H1 (cell line): ENCODE measurements around the gene DBF4B. TPM values are rescaled to one million over a fixed set of nuclear protein-coding genes. Genes with fewer than 3 reads are reported as not detected.

Experiments used
- EP300 ChIP-seq, 2 experiments: IDR thresholded peaks; 1 replicate in 1 of 2; 2 replicates in 1 of 2; pipeline ENCODE4 v1.6.1; 2011 to 2012; ENCODE audit warnings: low read depth in 2 of 2, low read length in 2 of 2, mild to moderate bottlenecking in 2 of 2, borderline replicate concordance in 1 of 2, inconsistent platforms in 1 of 2, moderate library complexity in 1 of 2
- GABPA ChIP-seq: IDR thresholded peaks from 2 replicates; pipeline ENCODE4 v1.6.1; 2011; ENCODE audit warnings: mild to moderate bottlenecking, low read length, moderate library complexity, borderline replicate concordance; ENCODE audit not compliant: insufficient read depth
- PHF8 ChIP-seq: fragments of 200-600 bp; sonication (generic); conservative IDR thresholded peaks from 2 replicates; pipeline ENCODE4 v1.7.1; 2012; ENCODE audit warnings: low read depth, mild to moderate bottlenecking, inconsistent platforms, low read length, moderate library complexity
- RAD21 ChIP-seq, 2 experiments: IDR thresholded peaks in 1 of 2; conservative IDR thresholded peaks in 1 of 2; 2 replicates each; pipeline ENCODE4 v1.6.1; 2011; ENCODE audit warnings: low read depth in 2 of 2, low read length in 2 of 2, improper control_type of control experiment in 1 of 2, inconsistent platforms in 1 of 2, mild to moderate bottlenecking in 1 of 2, moderate library complexity in 1 of 2
- SP4 ChIP-seq: IDR thresholded peaks from 2 replicates; pipeline ENCODE4 v1.6.1; 2012; ENCODE audit warnings: low read length, inconsistent platforms
- TEAD4 ChIP-seq: IDR thresholded peaks from 2 replicates; pipeline ENCODE4 v1.6.1; 2012; ENCODE audit warnings: low read depth, low read length, inconsistent platforms, mixed read lengths
- ZNF274 ChIP-seq: IDR thresholded peaks from 2 replicates; pipeline ENCODE4 v1.7.0; 2012; ENCODE audit warnings: low read length, borderline replicate concordance; ENCODE audit errors: extremely low read depth
- polyA plus RNA-seq, 7 experiments: library from polyadenylated mRNA; depleted of rRNA in 3 of 7; stranded (reverse) in 5 of 7; unstranded in 2 of 7; fragments of >200 nt in 5 of 7; fragments of 200-250 nt in 2 of 7; gene quantifications; 1 replicate in 5 of 7; 2 replicates in 1 of 7; 4 replicates in 1 of 7; pipeline versions ENCODE4 v1.2.1 to v1.2.3, GENCODE V29; 2011 to 2013; ENCODE audit warnings: missing spikeins in 2 of 7, mixed read lengths in 2 of 7
- total RNA-seq: library from RNA; stranded (reverse); fragmentation: NEBNext Ultra II Directional; extraction: Animal tissue kit (Norgen Biotek cat#: 25700); gene quantifications from 2 replicates; pipeline ENCODE4 v1.2.1, GENCODE V29; 2021
- TF ChIP-seq, protein P1 (sequence below): fragments of 300-600 bp; sonication (generic); IDR thresholded peaks from 2 replicates; pipeline ENCODE4 v1.7.1; 2012; ENCODE audit warnings: low read length, moderate library complexity, mild to moderate bottlenecking, inconsistent platforms; ENCODE audit not compliant: insufficient replicate concordance
- TF ChIP-seq, protein P2 (sequence below): IDR thresholded peaks from 2 replicates; pipeline ENCODE4 v1.6.1; 2012; ENCODE audit warnings: inconsistent platforms

The DBF4B gene
- total and polyA plus RNA-seq, 2 of the 8 experiments (the other 6 are each of a cell fraction or from before 2014, with no cell fraction given), result 20.2 to 26.9 TPM

DNA sequence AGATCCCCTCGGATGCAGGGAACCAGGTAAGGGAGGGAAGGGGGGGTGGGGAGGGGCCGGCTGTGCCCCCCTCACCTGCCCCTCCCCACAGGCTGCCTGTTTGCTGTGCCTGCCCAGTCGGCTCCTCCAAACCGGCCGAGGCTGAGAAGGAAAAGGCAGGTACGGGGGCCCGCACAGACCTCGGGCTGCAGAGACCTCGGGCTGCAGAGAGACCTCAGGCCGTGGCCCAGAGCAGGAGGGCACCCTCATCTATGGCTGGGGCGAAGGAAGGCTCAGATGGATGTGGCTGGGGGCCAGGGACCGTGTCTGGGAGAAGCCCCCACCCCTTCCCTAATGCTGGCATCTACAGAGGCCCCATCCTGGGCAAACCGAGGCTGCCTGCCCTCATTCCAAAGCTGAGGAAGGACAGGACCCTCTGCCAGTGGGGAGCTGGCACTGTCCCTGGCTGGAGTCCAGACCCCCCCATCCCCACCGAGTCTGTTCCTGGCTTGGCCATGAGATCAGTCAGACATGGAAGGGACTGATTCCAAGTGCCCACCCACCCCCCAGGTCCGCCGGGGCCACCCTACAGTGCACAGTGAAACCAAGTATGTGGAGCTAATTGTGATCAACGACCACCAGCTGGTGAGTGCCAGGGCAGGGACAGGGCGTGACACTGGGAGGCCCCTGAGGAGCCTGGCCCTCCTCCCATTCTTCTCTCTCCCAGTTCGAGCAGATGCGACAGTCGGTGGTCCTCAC is 64.0 kb downstream of the DBF4B start (continued):
- TF ChIP-seq, protein P1, sequence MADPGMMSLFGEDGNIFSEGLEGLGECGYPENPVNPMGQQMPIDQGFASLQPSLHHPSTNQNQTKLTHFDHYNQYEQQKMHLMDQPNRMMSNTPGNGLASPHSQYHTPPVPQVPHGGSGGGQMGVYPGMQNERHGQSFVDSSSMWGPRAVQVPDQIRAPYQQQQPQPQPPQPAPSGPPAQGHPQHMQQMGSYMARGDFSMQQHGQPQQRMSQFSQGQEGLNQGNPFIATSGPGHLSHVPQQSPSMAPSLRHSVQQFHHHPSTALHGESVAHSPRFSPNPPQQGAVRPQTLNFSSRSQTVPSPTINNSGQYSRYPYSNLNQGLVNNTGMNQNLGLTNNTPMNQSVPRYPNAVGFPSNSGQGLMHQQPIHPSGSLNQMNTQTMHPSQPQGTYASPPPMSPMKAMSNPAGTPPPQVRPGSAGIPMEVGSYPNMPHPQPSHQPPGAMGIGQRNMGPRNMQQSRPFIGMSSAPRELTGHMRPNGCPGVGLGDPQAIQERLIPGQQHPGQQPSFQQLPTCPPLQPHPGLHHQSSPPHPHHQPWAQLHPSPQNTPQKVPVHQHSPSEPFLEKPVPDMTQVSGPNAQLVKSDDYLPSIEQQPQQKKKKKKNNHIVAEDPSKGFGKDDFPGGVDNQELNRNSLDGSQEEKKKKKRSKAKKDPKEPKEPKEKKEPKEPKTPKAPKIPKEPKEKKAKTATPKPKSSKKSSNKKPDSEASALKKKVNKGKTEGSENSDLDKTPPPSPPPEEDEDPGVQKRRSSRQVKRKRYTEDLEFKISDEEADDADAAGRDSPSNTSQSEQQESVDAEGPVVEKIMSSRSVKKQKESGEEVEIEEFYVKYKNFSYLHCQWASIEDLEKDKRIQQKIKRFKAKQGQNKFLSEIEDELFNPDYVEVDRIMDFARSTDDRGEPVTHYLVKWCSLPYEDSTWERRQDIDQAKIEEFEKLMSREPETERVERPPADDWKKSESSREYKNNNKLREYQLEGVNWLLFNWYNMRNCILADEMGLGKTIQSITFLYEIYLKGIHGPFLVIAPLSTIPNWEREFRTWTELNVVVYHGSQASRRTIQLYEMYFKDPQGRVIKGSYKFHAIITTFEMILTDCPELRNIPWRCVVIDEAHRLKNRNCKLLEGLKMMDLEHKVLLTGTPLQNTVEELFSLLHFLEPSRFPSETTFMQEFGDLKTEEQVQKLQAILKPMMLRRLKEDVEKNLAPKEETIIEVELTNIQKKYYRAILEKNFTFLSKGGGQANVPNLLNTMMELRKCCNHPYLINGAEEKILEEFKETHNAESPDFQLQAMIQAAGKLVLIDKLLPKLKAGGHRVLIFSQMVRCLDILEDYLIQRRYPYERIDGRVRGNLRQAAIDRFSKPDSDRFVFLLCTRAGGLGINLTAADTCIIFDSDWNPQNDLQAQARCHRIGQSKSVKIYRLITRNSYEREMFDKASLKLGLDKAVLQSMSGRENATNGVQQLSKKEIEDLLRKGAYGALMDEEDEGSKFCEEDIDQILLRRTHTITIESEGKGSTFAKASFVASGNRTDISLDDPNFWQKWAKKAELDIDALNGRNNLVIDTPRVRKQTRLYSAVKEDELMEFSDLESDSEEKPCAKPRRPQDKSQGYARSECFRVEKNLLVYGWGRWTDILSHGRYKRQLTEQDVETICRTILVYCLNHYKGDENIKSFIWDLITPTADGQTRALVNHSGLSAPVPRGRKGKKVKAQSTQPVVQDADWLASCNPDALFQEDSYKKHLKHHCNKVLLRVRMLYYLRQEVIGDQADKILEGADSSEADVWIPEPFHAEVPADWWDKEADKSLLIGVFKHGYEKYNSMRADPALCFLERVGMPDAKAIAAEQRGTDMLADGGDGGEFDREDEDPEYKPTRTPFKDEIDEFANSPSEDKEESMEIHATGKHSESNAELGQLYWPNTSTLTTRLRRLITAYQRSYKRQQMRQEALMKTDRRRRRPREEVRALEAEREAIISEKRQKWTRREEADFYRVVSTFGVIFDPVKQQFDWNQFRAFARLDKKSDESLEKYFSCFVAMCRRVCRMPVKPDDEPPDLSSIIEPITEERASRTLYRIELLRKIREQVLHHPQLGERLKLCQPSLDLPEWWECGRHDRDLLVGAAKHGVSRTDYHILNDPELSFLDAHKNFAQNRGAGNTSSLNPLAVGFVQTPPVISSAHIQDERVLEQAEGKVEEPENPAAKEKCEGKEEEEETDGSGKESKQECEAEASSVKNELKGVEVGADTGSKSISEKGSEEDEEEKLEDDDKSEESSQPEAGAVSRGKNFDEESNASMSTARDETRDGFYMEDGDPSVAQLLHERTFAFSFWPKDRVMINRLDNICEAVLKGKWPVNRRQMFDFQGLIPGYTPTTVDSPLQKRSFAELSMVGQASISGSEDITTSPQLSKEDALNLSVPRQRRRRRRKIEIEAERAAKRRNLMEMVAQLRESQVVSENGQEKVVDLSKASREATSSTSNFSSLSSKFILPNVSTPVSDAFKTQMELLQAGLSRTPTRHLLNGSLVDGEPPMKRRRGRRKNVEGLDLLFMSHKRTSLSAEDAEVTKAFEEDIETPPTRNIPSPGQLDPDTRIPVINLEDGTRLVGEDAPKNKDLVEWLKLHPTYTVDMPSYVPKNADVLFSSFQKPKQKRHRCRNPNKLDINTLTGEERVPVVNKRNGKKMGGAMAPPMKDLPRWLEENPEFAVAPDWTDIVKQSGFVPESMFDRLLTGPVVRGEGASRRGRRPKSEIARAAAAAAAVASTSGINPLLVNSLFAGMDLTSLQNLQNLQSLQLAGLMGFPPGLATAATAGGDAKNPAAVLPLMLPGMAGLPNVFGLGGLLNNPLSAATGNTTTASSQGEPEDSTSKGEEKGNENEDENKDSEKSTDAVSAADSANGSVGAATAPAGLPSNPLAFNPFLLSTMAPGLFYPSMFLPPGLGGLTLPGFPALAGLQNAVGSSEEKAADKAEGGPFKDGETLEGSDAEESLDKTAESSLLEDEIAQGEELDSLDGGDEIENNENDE, result no peak
- no peak for TF ChIP-seq TEAD4
- no peak for TF ChIP-seq SP4
- no peak for TF ChIP-seq EP300 (IDR thresholded peaks at IDR 0.05; ENCODE audit: borderline replicate concordance in 1 of 2, low read depth in 2 of 2, low read length in 2 of 2)
- no peak for TF ChIP-seq ZNF274
- TF ChIP-seq PHF8, result no peak
- TF ChIP-seq RAD21 (IDR thresholded peaks at IDR 0.05 in 1 of 2, conservative IDR thresholded peaks at IDR 0.05 in 1 of 2; ENCODE audit: low read depth in 2 of 2, low read length in 2 of 2), result no peak
- TF ChIP-seq, protein P2, sequence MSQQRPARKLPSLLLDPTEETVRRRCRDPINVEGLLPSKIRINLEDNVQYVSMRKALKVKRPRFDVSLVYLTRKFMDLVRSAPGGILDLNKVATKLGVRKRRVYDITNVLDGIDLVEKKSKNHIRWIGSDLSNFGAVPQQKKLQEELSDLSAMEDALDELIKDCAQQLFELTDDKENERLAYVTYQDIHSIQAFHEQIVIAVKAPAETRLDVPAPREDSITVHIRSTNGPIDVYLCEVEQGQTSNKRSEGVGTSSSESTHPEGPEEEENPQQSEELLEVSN, result no peak
- TF ChIP-seq GABPA, result no peak
